ENCODE data around the gene NFAM1.

GRCh38 chr22:42414021-42414420, 18.2 kb downstream of the NFAM1 start:
- no peak for TF ChIP-seq CTCF (tag by site-specific recombination; IDR thresholded peaks at IDR 0.05)
- no peak for TF ChIP-seq TCF7L2 (IDR thresholded peaks at IDR 0.05; ENCODE audit: borderline replicate concordance, low read depth, low read length)
- no peak for TF ChIP-seq PBX3 (CRISPR knock-in tag; IDR thresholded peaks at IDR 0.05)
- no peak for TF ChIP-seq KLF9 (tag by site-specific recombination; IDR thresholded peaks at IDR 0.05; ENCODE audit: low read depth)
- no peak for TF ChIP-seq ZNF138 (tag by site-specific recombination; IDR thresholded peaks at IDR 0.05; ENCODE audit: borderline replicate concordance)
- TF ChIP-seq ZNF791 (tag by site-specific recombination; IDR thresholded peaks at IDR 0.05), result no peak
- no peak for TF ChIP-seq ZFP37 (tag by site-specific recombination; IDR thresholded peaks at IDR 0.05)
- no peak for TF ChIP-seq ZNF561 (tag by site-specific recombination; IDR thresholded peaks at IDR 0.05; ENCODE audit: borderline replicate concordance)
- no peak for TF ChIP-seq ZNF211 (tag by site-specific recombination; IDR thresholded peaks at IDR 0.05; ENCODE audit: low read depth)
- no peak for TF ChIP-seq ZBTB1 (tag by site-specific recombination; IDR thresholded peaks at IDR 0.05)
- TF ChIP-seq KLF8 (tag by site-specific recombination; IDR thresholded peaks at IDR 0.05), result no peak
- no peak for TF ChIP-seq ZNF639 (tag by site-specific recombination; IDR thresholded peaks at IDR 0.05)
- no peak for TF ChIP-seq SETDB1 (IDR thresholded peaks at IDR 0.05; ENCODE audit: insufficient read length, low read length)

Data from HEK293 (cell line).